ENCODE results near the gene LRRFIP1. TPM values are rescaled to one million over a fixed set of nuclear protein-coding genes. Genes with fewer than 3 reads are reported as not detected.

LRRFIP1 gene
- total and polyA plus RNA-seq, 2 experiments from 2014 or later = 90.9 to 95.3 TPM

DNA sequence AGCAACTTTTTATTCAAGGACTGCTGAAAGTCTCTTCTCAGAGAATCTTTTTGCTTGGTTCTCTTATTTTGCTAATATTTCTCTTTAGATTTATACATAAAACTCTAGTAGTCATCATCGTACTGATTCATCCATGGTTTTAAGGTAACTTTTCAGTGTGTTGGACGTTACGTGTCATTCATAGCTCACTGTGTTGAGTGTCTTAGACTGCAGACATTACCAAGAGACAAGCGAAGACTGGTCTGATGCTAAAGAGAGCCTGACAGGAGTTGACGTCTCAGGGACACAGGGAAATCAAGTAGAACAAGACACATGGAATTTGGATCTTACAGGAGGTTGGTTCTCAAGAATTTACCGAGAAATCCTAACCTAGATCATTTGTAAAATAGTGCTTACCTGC, 196.7 kb downstream of the LRRFIP1 start:
- Histone ChIP-seq H3K36me3 (no peaks in the 10 kb centered on the region), H3K27ac (no peak overlapping the region), H3K9me3 (ENCODE audit: low read depth) (no peaks in the 10 kb centered on the region), H3K4me1 (ENCODE audit: low read depth) (no peaks in the 10 kb centered on the region), H3K4me3 (no peak overlapping the region), H3K27me3 (no peaks in the 10 kb centered on the region)
- TF ChIP-seq, protein P1, sequence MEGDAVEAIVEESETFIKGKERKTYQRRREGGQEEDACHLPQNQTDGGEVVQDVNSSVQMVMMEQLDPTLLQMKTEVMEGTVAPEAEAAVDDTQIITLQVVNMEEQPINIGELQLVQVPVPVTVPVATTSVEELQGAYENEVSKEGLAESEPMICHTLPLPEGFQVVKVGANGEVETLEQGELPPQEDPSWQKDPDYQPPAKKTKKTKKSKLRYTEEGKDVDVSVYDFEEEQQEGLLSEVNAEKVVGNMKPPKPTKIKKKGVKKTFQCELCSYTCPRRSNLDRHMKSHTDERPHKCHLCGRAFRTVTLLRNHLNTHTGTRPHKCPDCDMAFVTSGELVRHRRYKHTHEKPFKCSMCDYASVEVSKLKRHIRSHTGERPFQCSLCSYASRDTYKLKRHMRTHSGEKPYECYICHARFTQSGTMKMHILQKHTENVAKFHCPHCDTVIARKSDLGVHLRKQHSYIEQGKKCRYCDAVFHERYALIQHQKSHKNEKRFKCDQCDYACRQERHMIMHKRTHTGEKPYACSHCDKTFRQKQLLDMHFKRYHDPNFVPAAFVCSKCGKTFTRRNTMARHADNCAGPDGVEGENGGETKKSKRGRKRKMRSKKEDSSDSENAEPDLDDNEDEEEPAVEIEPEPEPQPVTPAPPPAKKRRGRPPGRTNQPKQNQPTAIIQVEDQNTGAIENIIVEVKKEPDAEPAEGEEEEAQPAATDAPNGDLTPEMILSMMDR (IDR thresholded peaks at IDR 0.05; ENCODE audit: low read depth, low read length) = no peak
- DNase-seq (ENCODE audit: low read depth in 1 of 2, low spot score in 1 of 2) = no peak

DNA sequence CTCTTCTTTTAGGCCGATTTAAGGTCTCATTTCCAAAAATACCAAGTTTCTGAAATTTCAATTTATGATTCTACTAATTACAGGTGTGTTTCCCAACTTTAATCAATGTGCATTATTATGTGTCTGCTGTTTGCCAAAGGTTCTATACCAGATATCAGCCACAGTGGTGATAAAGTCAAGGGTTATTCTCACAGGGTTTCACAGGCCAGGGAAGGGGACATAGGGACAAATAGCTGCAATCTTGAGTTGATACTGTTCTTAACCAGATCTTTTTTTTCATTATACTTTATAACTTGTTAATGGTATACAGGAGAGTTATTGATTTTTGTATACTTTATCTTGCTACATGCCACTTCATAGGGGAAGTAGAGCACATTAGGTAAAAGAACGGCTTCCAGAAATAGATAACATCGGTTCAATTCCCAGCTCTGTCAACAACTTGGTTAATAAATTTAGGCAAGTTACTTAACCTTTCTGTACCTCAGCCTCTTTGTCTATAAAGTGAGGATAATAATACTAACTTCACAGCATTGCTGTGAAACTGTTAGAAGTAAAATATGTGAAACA, 200.1 kb downstream of the LRRFIP1 start:
- DNase-seq (ENCODE audit: low read depth in 1 of 2, low spot score in 1 of 2) = no peak
- H3K36me3 ChIP-seq = no peaks in the 10 kb centered on the region
- TF ChIP-seq, protein P1 (IDR thresholded peaks at IDR 0.05; ENCODE audit: low read depth, low read length) = no peak

More for the DNA sequence above, 200.1 kb downstream of the LRRFIP1 start:
- Histone ChIP-seq H3K9me3 (ENCODE audit: low read depth) (no peaks in the 10 kb centered on the region), H3K4me1 (ENCODE audit: low read depth) (peaks cover 3% of the 10 kb centered on the region), H3K4me3 (no peak overlapping the region), H3K27ac (no peak overlapping the region), H3K27me3 (no peaks in the 10 kb centered on the region)

Other genes starting within 250 kb of the LRRFIP1 start
- 4.1 and 4.7 TPM in 2 replicates for gene COL6A3, start 213.4 kb upstream of the LRRFIP1 start, total RNA-seq
- 0.24 and 1.3 TPM in 2 replicates for gene COL6A3, start 213.4 kb upstream of the LRRFIP1 start, polyA plus RNA-seq
- gene MLPH, start 140.3 kb upstream of the LRRFIP1 start, total RNA-seq = 0.11 and 0.27 TPM in 2 replicates
- gene MLPH, start 140.3 kb upstream of the LRRFIP1 start, polyA plus RNA-seq = 1.4 TPM in 1 of 2 replicates, not detected in the other
- gene PRLH, start 61.0 kb upstream of the LRRFIP1 start, total RNA-seq = not detected in 2 replicates
- not detected in 2 replicates for gene PRLH, start 61.0 kb upstream of the LRRFIP1 start, polyA plus RNA-seq
- 2.9 and 4.7 TPM in 2 replicates for gene RAB17, start 36.9 kb upstream of the LRRFIP1 start, total RNA-seq
- 1.4 and 3.1 TPM in 2 replicates for gene RAB17, start 36.9 kb upstream of the LRRFIP1 start, polyA plus RNA-seq
- gene RBM44, start 171.2 kb downstream of the LRRFIP1 start, total RNA-seq = 0.51 and 0.67 TPM in 2 replicates
- 0.15 and 0.46 TPM in 2 replicates for gene RBM44, start 171.2 kb downstream of the LRRFIP1 start, polyA plus RNA-seq
- 3.1 and 5.6 TPM in 2 replicates for gene RAMP1, start 232.0 kb downstream of the LRRFIP1 start, total RNA-seq
- gene RAMP1, start 232.0 kb downstream of the LRRFIP1 start, polyA plus RNA-seq = 2.1 and 5.7 TPM in 2 replicates

All from cardiac muscle cell (in vitro differentiated cells and primary cell).